Measurements from ENCODE around the gene MSANTD2.
A peak's percentile ranks its signal among the peaks of the same experiment; 100 is the strongest.

The MSANTD2 gene

GRCh38 chr11:124758355-124759265, 41.6 kb downstream of the MSANTD2 start:
- Histone ChIP-seq H3K4me2 (ENCODE audit: low read length) (peak overlapping the region; percentile 65), H3K4me3 (ENCODE audit: low read length) (peak overlapping the region; percentile 45), H3F3A (ENCODE audit: control insufficient read depth, insufficient read depth) (no peaks in the 10 kb centered on the region; the same call in 1 of the 2 replicates), H4K20me1 (ENCODE audit: control insufficient read depth, insufficient read depth, low read depth, low read length) (no peaks in the 10 kb centered on the region), H3K9me3 (ENCODE audit: control insufficient read depth, insufficient read depth, low read length) (no peaks in the 10 kb centered on the region), H3K4me1 (ENCODE audit: control insufficient read depth, low read length) (peaks cover 42% of the 10 kb centered on the region), H3K27me3 (ENCODE audit: control insufficient read depth, low read length) (peaks cover 46% of the 10 kb centered on the region), H3K27ac (ENCODE audit: low read depth, low read length) (no peak overlapping the region), H3K36me3 (ENCODE audit: control insufficient read depth, low read length) (no peaks in the 10 kb centered on the region), H3K79me2 (ENCODE audit: control insufficient read depth, low read length) (no peaks in the 10 kb centered on the region), H3K9me2 (replicated peaks; ENCODE audit: control insufficient read depth, low read length) (no peaks in the 10 kb centered on the region)
- peak; percentile 82 for TF ChIP-seq CTCF (IDR thresholded peaks at IDR 0.05; ENCODE audit: low read depth, low read length, poor library complexity, severe bottlenecking)
- TF ChIP-seq EZH2phosphoT487 (IDR thresholded peaks at IDR 0.05; ENCODE audit: borderline replicate concordance, low read length): no peak

DNA sequence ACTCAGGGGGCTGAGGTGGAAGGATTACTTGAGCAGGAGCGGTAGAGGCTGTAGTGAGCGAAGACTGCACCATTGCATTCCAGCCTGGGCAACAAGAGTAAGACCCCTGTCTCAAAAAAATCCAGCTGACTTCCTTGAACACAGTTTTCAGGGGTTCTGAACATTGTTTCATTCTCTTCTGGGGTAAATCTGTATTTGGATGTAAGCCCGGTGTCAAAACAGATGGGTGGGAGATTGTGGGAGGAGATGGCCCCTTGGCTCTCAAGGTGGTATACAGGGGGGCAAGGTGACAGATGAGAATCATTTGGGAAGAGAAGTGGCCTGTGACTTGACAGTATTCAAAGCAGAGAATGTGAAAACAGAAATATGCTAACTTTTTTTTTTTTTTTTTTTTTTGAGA, 42.9 kb downstream of the MSANTD2 start:
- Histone ChIP-seq H3K27me3 (ENCODE audit: control insufficient read depth, low read length) (peaks cover 46% of the 10 kb centered on the region), H3K9me3 (ENCODE audit: control insufficient read depth, insufficient read depth, low read length) (no peaks in the 10 kb centered on the region), H3K9me2 (replicated peaks; ENCODE audit: control insufficient read depth, low read length) (no peaks in the 10 kb centered on the region), H3K27ac (ENCODE audit: low read depth, low read length) (no peak overlapping the region), H3F3A (ENCODE audit: control insufficient read depth, insufficient read depth) (no peaks in the 10 kb centered on the region; the same call in 1 of the 2 replicates), H3K4me3 (ENCODE audit: low read length) (no peak overlapping the region), H3K4me1 (ENCODE audit: control insufficient read depth, low read length) (peaks cover 49% of the 10 kb centered on the region), H4K20me1 (ENCODE audit: control insufficient read depth, insufficient read depth, low read depth, low read length) (no peaks in the 10 kb centered on the region), H3K79me2 (ENCODE audit: control insufficient read depth, low read length) (no peaks in the 10 kb centered on the region), H3K36me3 (ENCODE audit: control insufficient read depth, low read length) (no peaks in the 10 kb centered on the region), H3K4me2 (ENCODE audit: low read length) (no peak overlapping the region)
- no peak for TF ChIP-seq CTCF (IDR thresholded peaks at IDR 0.05; ENCODE audit: low read depth, low read length, poor library complexity, severe bottlenecking)

GRCh38 chr11:124756753-124757227, 43.4 kb downstream of the MSANTD2 start:
- peaks cover 45% of the 10 kb centered on the region for H3K27me3 ChIP-seq (ENCODE audit: control insufficient read depth, low read length)
- H3K79me2 ChIP-seq (ENCODE audit: control insufficient read depth, low read length): no peaks in the 10 kb centered on the region
- H3K4me3 ChIP-seq (ENCODE audit: low read length): no peak overlapping the region
- H3K36me3 ChIP-seq (ENCODE audit: control insufficient read depth, low read length): no peaks in the 10 kb centered on the region
- H3K9me2 ChIP-seq (replicated peaks; ENCODE audit: control insufficient read depth, low read length): no peaks in the 10 kb centered on the region
- H3K27ac ChIP-seq (ENCODE audit: low read depth, low read length): no peak overlapping the region
- no peaks in the 10 kb centered on the region for H4K20me1 ChIP-seq (ENCODE audit: control insufficient read depth, insufficient read depth, low read depth, low read length)
- TF ChIP-seq EZH2phosphoT487 (IDR thresholded peaks at IDR 0.05; ENCODE audit: borderline replicate concordance, low read length): no peak
- no peak for TF ChIP-seq CTCF (IDR thresholded peaks at IDR 0.05; ENCODE audit: low read depth, low read length, poor library complexity, severe bottlenecking)
- no peak overlapping the region for H3K4me2 ChIP-seq (ENCODE audit: low read length)
- peaks cover 46% of the 10 kb centered on the region for H3K4me1 ChIP-seq (ENCODE audit: control insufficient read depth, low read length)
- no peaks in the 10 kb centered on the region for H3K9me3 ChIP-seq (ENCODE audit: control insufficient read depth, insufficient read depth, low read length)
- H3F3A ChIP-seq (ENCODE audit: control insufficient read depth, insufficient read depth): no peaks in the 10 kb centered on the region; the same call in 1 of the 2 replicates

Measured in DOHH2 (cell line).